Measurements from ENCODE around the gene MAP1LC3A.

MAP1LC3A gene

GRCh38 chr20:34586488-34587163 is 28.1 kb downstream of the MAP1LC3A start:
- TF ChIP-seq CTCF (conservative IDR thresholded peaks at IDR 0.05; ENCODE audit: low read depth, low read length): no peak
- no peak for DNase-seq (ENCODE audit: low read depth)

GRCh38 chr20:34595377-34596184 is 37.1 kb downstream of the MAP1LC3A start:
- no peak for TF ChIP-seq CTCF (conservative IDR thresholded peaks at IDR 0.05; ENCODE audit: low read depth, low read length)
- H3K4me3 ChIP-seq (ENCODE audit: low read depth, low read length): no peak overlapping the region
- DNase-seq (ENCODE audit: low read depth): no peak

More at GRCh38 chr20:34586488-34587163, 28.1 kb downstream of the MAP1LC3A start:
- no peak overlapping the region for H3K4me3 ChIP-seq (ENCODE audit: low read depth, low read length)

GRCh38 chr20:34600892-34601653 is 42.6 kb downstream of the MAP1LC3A start:
- no peak for TF ChIP-seq CTCF (conservative IDR thresholded peaks at IDR 0.05; ENCODE audit: low read depth, low read length)
- H3K4me3 ChIP-seq (ENCODE audit: low read depth, low read length): no peak overlapping the region
- DNase-seq (ENCODE audit: low read depth): no peak

GRCh38 chr20:34604980-34605788 is 46.7 kb downstream of the MAP1LC3A start:
- peak; percentile 87 for DNase-seq (ENCODE audit: low read depth)
- TF ChIP-seq CTCF (conservative IDR thresholded peaks at IDR 0.05; ENCODE audit: low read depth, low read length): no peak
- H3K4me3 ChIP-seq (ENCODE audit: low read depth, low read length): no peak overlapping the region

- TF ChIP-seq CTCF (conservative IDR thresholded peaks at IDR 0.05; ENCODE audit: low read depth, low read length): no peak
- no peak for DNase-seq (ENCODE audit: low read depth)
- H3K4me3 ChIP-seq (ENCODE audit: low read depth, low read length): no peak overlapping the region
These were observed 48.5 kb downstream of the MAP1LC3A start for GRCh38 chr20:34607066-34607465.

Data from choroid plexus epithelial cell (primary cell).